Epithelial cell of esophagus (primary cell): Measurements from ENCODE around the gene SMYD3.
A peak's percentile ranks its signal among the peaks of the same experiment; 100 is the strongest.

Experiments
- DNase-seq: peaks from one replicate; pipeline ENCODE4 v3.0.0; 2010; ENCODE audit warnings: low read depth
- H3K4me3 ChIP-seq: 2 replicates; pipeline ENCODE4 v1.5.1; 2011; ENCODE audit warnings: mild to moderate bottlenecking, low read length, control low read depth
- CTCF ChIP-seq: IDR thresholded peaks from 2 replicates; pipeline ENCODE4 v1.5.1; 2011; ENCODE audit warnings: low read depth, mild to moderate bottlenecking, low read length, control low read depth, inconsistent platforms; ENCODE audit not compliant: insufficient read depth; ENCODE audit errors: missing control alignments

The SMYD3 gene

DNA sequence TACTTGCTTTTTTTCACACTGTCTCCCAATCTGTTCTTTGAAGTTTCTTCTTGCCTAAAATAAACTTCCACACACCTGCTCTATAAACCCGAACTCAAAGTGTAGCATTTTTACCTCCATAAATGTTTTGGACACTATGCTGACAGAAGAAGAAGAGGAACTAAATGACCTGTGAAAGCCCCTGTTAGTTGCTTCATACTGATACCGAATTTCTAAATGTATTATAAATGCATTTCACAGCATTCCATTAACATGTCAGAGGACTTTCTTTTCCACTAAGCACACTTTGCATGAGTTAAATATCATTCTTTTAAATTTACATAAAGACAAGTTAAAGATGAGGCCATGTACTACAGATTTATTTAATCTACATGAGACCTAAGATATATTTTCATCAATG, 281.0 kb downstream of the SMYD3 start:
- TF ChIP-seq CTCF, result no peak
- no peak for DNase-seq
- H3K4me3 ChIP-seq, result no peak overlapping the region

DNA sequence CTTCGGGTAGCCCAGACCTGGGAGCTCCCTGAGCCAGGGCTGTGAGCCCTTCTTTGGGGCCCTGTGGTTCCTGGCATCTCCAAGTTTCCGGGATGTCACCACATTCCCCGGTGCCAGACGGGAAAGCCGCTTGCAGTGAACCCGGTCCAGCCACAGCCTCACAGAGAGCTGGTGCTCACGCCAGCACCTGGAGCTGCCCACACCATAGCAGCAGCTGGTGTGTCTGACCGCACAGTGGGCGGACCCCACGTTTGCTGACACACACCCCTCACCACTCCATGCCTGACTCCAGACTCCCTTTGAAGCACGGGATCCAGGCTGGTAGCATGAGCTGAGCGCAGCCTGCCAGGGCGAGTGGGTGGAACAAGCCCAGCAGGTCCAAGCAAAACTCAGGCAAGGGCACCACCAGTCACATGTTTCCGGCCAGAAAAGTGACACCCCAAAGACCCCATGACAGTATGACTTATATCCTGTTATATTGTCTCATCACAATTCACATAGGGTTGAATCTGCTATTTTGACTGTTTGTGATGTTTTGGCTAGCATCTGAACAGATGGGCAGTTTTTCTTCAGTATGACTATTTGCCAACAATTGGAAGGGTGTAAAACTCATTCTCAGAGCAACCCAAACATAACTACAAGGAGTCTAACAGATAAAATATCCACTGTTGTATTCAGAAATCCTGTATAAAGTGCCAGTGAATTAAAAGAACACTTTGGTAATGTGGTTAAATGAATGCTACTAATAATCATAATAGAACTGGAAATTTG, 285.4 kb downstream of the SMYD3 start:
- TF ChIP-seq CTCF, result no peak
- no peak overlapping the region for H3K4me3 ChIP-seq

DNA sequence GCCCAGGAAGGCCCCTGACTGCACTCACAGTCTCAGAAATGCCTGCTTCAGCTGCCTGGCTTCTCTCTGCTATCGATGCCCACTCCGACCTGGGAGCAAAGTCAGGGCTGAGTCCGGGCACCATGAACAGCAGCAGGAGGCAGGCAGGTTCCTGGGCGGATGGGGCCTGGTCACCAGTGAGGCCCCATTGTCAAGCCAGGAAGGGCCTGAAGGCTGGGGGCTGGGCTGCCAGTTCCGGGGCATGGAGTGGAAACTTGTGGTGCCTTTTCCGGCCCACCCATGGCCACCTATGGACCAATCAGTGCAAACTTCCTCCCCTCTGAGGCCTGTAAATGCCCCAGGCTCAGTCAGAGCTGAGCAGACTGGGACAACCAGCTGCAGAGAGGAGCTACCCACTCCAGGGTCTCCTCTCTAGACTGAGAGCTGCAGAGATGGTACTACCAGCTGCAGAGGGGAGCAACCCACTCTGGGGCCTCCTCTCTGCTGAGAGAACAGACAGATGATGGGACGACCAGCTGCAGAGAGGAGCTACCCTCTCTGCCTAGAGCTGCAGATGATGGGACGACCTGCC, 286.5 kb downstream of the SMYD3 start:
- no peak overlapping the region for H3K4me3 ChIP-seq
- TF ChIP-seq CTCF, result no peak
- DNase-seq, result no peak

More for the DNA sequence above, 285.4 kb downstream of the SMYD3 start:
- DNase-seq, result peak; percentile 4

DNA sequence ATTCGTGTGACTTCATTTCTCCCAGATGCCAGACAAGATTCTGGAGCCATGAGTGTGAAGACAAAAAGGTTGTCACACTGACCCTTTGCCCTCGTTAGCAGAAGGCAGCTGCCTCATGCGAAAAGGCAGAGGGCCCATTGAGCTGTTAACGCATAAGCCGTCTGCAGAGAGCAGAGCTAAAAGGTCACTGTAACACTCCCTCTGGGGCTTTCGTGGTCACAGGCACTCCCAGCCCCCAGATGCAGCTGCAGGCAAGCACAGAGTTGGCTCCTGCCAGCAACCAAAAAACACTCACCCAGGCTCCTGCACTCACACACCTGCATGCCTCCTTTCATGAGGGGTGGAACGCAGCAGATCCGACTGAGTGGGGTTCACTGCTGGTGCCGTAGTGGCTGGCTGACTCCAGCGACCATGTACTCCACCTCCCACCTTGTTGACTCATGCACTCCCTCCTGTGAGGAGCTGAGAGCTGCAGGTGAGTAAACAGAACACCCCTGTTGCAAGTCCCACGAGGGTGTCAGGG, 287.5 kb downstream of the SMYD3 start:
- DNase-seq, result peak; percentile 12
- TF ChIP-seq CTCF, result no peak
- no peak overlapping the region for H3K4me3 ChIP-seq

DNA sequence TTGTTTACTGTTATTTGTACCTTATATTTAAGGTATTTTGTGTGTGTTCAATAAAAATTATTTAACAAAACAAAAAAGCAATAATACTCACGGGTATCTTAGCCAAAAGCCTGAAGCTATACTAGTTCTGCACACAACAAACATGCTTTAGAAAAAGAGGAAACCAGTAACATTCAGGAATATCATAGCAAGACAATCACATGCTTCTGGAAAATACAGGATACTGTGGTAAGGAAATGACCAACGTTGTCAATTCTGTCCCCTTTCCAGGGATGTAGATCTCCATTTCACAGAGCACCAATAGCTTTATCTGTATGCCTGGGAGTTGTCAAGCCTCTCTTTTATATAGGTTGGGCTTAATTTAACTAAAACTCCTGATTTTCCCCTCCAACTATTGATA, 288.4 kb downstream of the SMYD3 start:
- no peak for TF ChIP-seq CTCF
- no peak overlapping the region for H3K4me3 ChIP-seq
- DNase-seq, result no peak

- TF ChIP-seq CTCF, result no peak
- no peak for DNase-seq
- no peak overlapping the region for H3K4me3 ChIP-seq
Observed at GRCh38 chr1:246216906-246217305, 290.2 kb downstream of the SMYD3 start.
